CD4-positive, alpha-beta T cell treated with Interleukin-4 for 1 hour (primary cell): ENCODE data around the gene CYP4F8.
"Not testable (repeated sequence)": the region's sequence is repeated elsewhere in the genome, so short reads cannot be mapped to it uniquely, and the experiment has no call there.

Experiments
- DNase-seq, 2 donors: peaks; one replicate each; pipeline ENCODE4 v3.0.0-alpha.2; 2020 to 2022

The CYP4F8 gene

GRCh38 chr19:15614507-15615379 is at the start of gene CYP4F8:
TSS of gene CYP4F8 (plus strand) at chr19:15615218. CDS start at chr19:15615617, 399 bp downstream.
- DNase-seq = no peak

GRCh38 chr19:15570420-15570819 is 44.6 kb upstream of the CYP4F8 start:
- no peak for DNase-seq

GRCh38 chr19:15575406-15575805 is 39.6 kb upstream of the CYP4F8 start:
- DNase-seq = no peak

GRCh38 chr19:15576526-15577156 is 38.4 kb upstream of the CYP4F8 start:
- no peak for DNase-seq

- DNase-seq = no peak
Measured at GRCh38 chr19:15577184-15577771, 37.7 kb upstream of the CYP4F8 start.

- no peak for DNase-seq
Measured at GRCh38 chr19:15583346-15583745, 31.7 kb upstream of the CYP4F8 start.

GRCh38 chr19:15584095-15584494 is 30.9 kb upstream of the CYP4F8 start:
- DNase-seq = no peak

GRCh38 chr19:15584541-15585115 is 30.4 kb upstream of the CYP4F8 start:
- DNase-seq = peak; percentile 76 to 79

GRCh38 chr19:15587663-15588062 is 27.4 kb upstream of the CYP4F8 start:
- DNase-seq = peak; percentile 16 to 71

- no peak for DNase-seq
Measured at GRCh38 chr19:15588265-15588664, 26.8 kb upstream of the CYP4F8 start.

- no peak for DNase-seq
Measured at GRCh38 chr19:15589760-15590451, 25.1 kb upstream of the CYP4F8 start.

GRCh38 chr19:15591796-15592195 is 23.2 kb upstream of the CYP4F8 start:
- DNase-seq = no peak

- DNase-seq = not testable (repeated sequence)
Measured at GRCh38 chr19:15592506-15592905, 22.5 kb upstream of the CYP4F8 start.

GRCh38 chr19:15593766-15594165 is 21.3 kb upstream of the CYP4F8 start:
- not testable (repeated sequence) for DNase-seq

GRCh38 chr19:15595069-15595468 is 19.9 kb upstream of the CYP4F8 start:
- no peak for DNase-seq

- not testable (repeated sequence) for DNase-seq
Measured at GRCh38 chr19:15607978-15608925, 6.8 kb upstream of the CYP4F8 start.

GRCh38 chr19:15609261-15609660 is 5.8 kb upstream of the CYP4F8 start:
- no peak for DNase-seq

- no peak for DNase-seq
Measured at GRCh38 chr19:15612342-15612741, 2.7 kb upstream of the CYP4F8 start.

GRCh38 chr19:15613338-15613737 is 1.7 kb upstream of the CYP4F8 start:
- DNase-seq = no peak

- no peak for DNase-seq
Measured at GRCh38 chr19:15615526-15615925, 508 bp downstream of the CYP4F8 start.

GRCh38 chr19:15616183-15616582 is 1.2 kb downstream of the CYP4F8 start:
- no peak for DNase-seq
